Muscle of back (tissue), 11 donors: Measurements from ENCODE around the gene GDAP1L1. TPM values are rescaled to one million over a fixed set of nuclear protein-coding genes. Genes with fewer than 3 reads are reported as not detected.
"Not testable (repeated sequence)": the region's sequence is repeated elsewhere in the genome, so short reads cannot be mapped to it uniquely, and the experiment has no call there.

Experiments used
- DNase-seq, 3 donors: peaks; one replicate each; pipeline versions ENCODE4 v3.0.0 to v3.0.0-alpha.2; 2013
- polyA plus RNA-seq, 10 donors: library from polyadenylated mRNA; unstranded; fragments of 120-200 nt; gene quantifications; one replicate each; pipeline ENCODE4 v1.2.1, GENCODE V29; 2013; ENCODE audit not compliant: insufficient read length in 10 of 10

GDAP1L1 gene
- polyA plus RNA-seq, 10 donors = 0.05 to 0.80 (median 0.23) TPM; not detected in 5

GRCh38 chr20:44302026-44302669 lies 55.0 kb downstream of the GDAP1L1 start:
- DNase-seq = no peak

DNA sequence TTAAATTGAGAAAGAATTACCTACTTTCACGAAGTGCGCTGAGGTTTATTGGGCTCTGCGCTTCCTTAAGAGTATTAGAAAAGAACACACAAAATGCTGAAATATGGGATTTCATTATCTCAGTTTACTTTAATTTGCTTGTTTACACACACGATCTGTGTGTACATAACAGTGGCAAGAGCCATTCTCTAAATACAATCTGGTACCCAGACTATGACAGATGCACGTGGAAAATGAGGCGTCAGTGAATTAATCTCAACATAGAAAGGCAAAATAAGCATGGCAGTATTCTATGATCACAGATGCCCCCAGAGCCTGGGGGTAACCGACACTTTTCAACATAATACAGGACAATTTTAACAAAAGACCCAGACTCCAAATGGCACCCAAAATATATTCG lies 55.6 kb downstream of the GDAP1L1 start:
- DNase-seq = no peak

GRCh38 chr20:44304383-44304782 lies 57.3 kb downstream of the GDAP1L1 start:
- DNase-seq = no peak

DNA sequence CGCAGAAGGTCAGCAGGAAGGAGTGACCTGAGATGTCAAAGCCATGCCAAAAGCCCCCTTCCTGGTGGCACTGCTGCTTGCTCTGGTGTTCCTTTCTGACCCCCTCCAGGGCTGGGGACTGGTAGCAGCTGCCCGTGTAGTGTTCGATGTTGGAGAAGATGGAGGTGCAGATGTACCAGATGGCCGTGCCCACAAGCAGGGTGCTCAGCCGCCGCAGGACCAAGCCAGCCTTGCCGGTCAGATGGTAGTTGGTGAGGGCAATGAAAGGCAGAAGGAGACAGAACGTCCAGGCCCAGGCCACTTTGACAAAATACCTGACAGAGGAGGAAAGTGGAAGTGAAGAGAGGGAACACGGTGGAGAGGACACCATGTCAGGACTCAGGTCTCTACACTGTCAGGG lies 59.8 kb downstream of the GDAP1L1 start:
- no peak for DNase-seq

DNA sequence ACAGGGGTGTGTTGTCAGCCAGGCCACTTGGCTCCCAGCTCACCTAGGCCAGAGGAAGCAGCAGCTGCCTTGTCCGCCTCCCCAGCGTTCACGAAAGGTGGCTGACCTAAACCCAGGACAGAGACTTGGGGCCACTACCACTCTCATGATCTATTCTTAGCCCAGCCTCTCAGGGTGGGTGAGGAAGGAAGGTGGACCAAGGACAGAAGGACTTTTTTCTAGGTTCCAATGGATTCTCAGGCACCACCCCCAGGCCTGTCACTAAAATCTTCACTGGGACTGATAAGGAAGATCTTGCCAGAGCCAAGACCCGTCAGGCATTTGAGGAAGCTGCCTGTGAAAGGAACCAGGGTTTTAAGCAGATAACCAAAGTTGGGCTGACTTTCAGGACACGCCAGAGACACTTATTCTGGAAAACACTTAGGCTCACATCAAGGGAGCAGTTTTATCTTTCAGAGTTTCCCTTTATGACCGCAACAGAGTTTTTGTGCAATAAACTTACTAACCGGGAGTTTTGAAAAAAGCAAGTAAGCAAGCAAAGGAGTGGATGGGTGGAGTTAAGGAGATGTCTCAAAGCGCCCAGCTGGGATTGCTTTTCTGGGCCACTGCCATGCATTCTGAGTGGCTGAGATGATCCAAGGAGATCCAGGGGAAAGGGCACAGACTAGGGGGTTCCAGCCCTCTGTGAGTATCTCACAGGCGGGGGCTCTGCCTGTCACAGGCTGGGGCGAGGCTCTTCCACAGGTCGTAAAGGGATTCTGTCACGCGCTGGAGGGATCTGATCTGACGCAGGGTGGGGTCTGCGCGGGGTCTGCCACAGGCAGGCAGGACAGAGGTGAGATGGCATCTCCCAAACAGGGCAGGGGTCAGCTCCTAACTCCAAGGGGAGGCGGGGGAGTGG lies 62.9 kb downstream of the GDAP1L1 start:
- DNase-seq = peak in 2 of 3 donors; percentile 6 to 47

- DNase-seq = peak; percentile 97 to 99 (median 99)
Observed at GRCh38 chr20:44310664-44311639, 63.8 kb downstream of the GDAP1L1 start, which contains the start of gene FITM2. FITM2 (minus strand) TSS chr20:44311202; CDS start chr20:44311148, 54 bp downstream.

GRCh38 chr20:44314870-44315269 lies 67.8 kb downstream of the GDAP1L1 start:
- DNase-seq = no peak

DNA sequence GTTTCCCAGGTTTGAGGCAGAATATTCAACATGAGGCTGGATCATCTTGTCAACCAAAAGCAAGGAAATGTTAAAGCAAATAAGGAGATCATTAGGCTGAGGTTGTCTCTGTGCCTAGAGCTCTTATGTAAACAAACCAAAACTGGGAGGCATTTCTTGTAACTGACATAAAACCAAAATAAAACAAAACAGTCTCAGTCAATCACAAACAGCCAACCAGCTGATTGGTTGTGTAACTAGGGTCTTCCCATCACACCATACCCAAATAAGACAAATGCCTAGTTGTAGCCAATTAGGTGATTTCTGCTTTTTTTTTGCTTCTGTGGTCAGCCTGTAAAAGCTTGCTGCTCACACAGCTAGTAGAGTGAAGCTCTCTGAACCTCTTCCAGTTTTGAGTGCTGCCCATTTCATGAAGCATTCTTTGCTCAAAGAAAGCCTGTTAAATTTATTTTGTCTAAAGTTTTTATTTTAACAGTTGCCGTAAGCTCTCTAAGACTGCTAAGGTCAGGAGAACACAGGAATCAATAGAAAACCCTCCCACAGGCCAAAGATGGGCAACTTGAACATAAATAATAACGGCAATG lies 72.8 kb downstream of the GDAP1L1 start:
- DNase-seq = no peak

- peak in 1 of 3 donors; percentile 4 for DNase-seq
Observed at GRCh38 chr20:44324343-44324742, 77.2 kb downstream of the GDAP1L1 start.

- DNase-seq = peak in 1 of 3 donors; percentile 7
Observed at GRCh38 chr20:44326391-44327159, 79.5 kb downstream of the GDAP1L1 start.

GRCh38 chr20:44327748-44328147 lies 80.6 kb downstream of the GDAP1L1 start:
- DNase-seq = not testable (repeated sequence)

GRCh38 chr20:44328428-44328827 lies 81.3 kb downstream of the GDAP1L1 start:
- no peak for DNase-seq

Other genes with a start within 250 kb of the GDAP1L1 start
- 10 to 100 TPM; 44.7 to 95.8 (median 72.8) TPM for gene JPH2, start 60.1 kb upstream of the GDAP1L1 start, polyA plus RNA-seq
- 10 to 100 TPM; 24.8 to 31.0 (median 26.8) TPM for gene OSER1, start 36.5 kb upstream of the GDAP1L1 start, polyA plus RNA-seq
- gene FITM2, start 63.9 kb downstream of the GDAP1L1 start, polyA plus RNA-seq = 1 to 10 TPM; 6.2 to 8.8 (median 7.5) TPM
- not detected for gene R3HDML, start 89.7 kb downstream of the GDAP1L1 start, polyA plus RNA-seq
- under 1 TPM in 4 of 10 donors, not detected in 6; 0.07 to 0.16 (median 0.10) TPM for gene HNF4A, start 108.4 kb downstream of the GDAP1L1 start, polyA plus RNA-seq
- gene TTPAL, start 228.6 kb downstream of the GDAP1L1 start, polyA plus RNA-seq = 1 to 10 TPM; 4.2 to 7.4 (median 5.7) TPM